Pancreas (tissue), 10 donors: ENCODE data around the gene COIL. TPM values are rescaled to one million over a fixed set of nuclear protein-coding genes. Genes with fewer than 3 reads are reported as not detected.

Source experiments
- ATAC-seq, 4 donors: fragments of 200-7000 bp; cut with Tn5 transposase; one replicate each; pipeline versions ENCODE4 v1.8.0 to v1.9.1; 2020; ENCODE audit warnings: mild to moderate bottlenecking in 4 of 4, moderate library complexity in 4 of 4
- DNase-seq, 6 donors: peaks; one replicate each; pipeline ENCODE4 v3.0.0-alpha.2; 2020
- FAIRE-seq: peaks from 2 replicates; lab custom pipeline; 2012; peaks lifted over from hg19 to GRCh38; lab: Jason Lieb, UNC
- H3K27ac ChIP-seq, 4 donors: fragments of 200-600 bp; sonication (generic); 1 replicate in 3 of 4; 2 replicates in 1 of 4; pipeline versions ENCODE4 v1.5.0 to v1.8.0; 2020
- H3K27me3 ChIP-seq, 4 donors: fragments of 200-600 bp; one replicate each; pipeline ENCODE4 v1.8.0; 2021
- H3K36me3 ChIP-seq, 3 donors: fragments of 200-600 bp; sonication (generic) in 1 of 3; one replicate each; pipeline versions ENCODE4 v1.5.0 to v1.8.0; 2020 to 2021
- H3K4me1 ChIP-seq, 3 donors: fragments of 200-600 bp; one replicate each; pipeline ENCODE4 v1.8.0; 2021
- H3K4me3 ChIP-seq, 4 donors: fragments of 200-600 bp; sonication (generic) in 2 of 4; one replicate each; pipeline versions ENCODE4 v1.5.0 to v1.8.0; 2020 to 2021
- H3K9me3 ChIP-seq, 4 donors: fragments of 200-600 bp; one replicate each; pipeline ENCODE4 v1.8.0; 2021
- CTCF ChIP-seq, 4 donors: fragments of 200-600 bp; sonication (generic) in 3 of 4; IDR thresholded peaks; one replicate each; pipeline versions ENCODE4 v1.5.0 to v1.8.0; 2021; ENCODE audit warnings: antibody characterized with exemption in 4 of 4
- WGBS, 2 donors: extraction: QIAGEN DNeasy Blood & Tissue Kit; methylation state at CpG; one replicate each; pipeline ENCODE4 v1.1.7; 2013; 5-methylcytosine and 5-hydroxymethylcytosine counted together
- intact Hi-C, 3 donors: fragments of 100-400 bp; cut with DNase I; formaldehyde crosslinking; loops; one replicate each; pipeline versions ENCODE4 v1.11.1 to v1.14.2; 2022
- polyA plus RNA-seq, 2 donors: library from polyadenylated mRNA; stranded (reverse); fragments of 200-250 nt; gene quantifications; one replicate each; pipeline ENCODE4 v1.2.3, GENCODE V29; 2013
- total RNA-seq, 6 donors: library from RNA; stranded (reverse); fragmentation: NEBNext Ultra II Directional in 4 of 6; extraction: Animal tissue kit (Norgen Biotek cat#: 25700) in 4 of 6; gene quantifications; one replicate each; pipeline versions ENCODE4 v1.2.1 to v1.2.4, GENCODE V29; 2021 to 2023
- donor health status: healthy with polysubstance abuse.
- donor health status: DM: no; HTN: no; CAD: no; lungs with moderate emphysema.
- donor health status: DM: no; HTN: no; CAD: no.
- donor health status: control.
- donor health status: control.
- donor health status: Bipolar disorder and iron deficiency.
- donor health status: DM: yes; HTN: yes; CAD: no.
- donor health status: DM: no; HTN: no; CAD: no.
- donor health status: DM: no; HTN: no; CAD: no.
- donor health status: DM: yes; HTN: yes; CAD: no.

Gene COIL
- total and polyA plus RNA-seq, 8 donors: 3.6 to 8.6 (median 6.3) TPM

GRCh38 chr17:56897646-56898424 lies 63.0 kb downstream of the COIL start:
- 93 to 95% methylated on average over 14 of the region's 14 CpGs for WGBS, 2 donors
- H3K9me3 ChIP-seq: no peaks in the 10 kb centered on the region
- no peak for ATAC-seq
- no peak overlapping the region for H3K4me3 ChIP-seq
- intact Hi-C loops: no loop called here
- no peak for FAIRE-seq
- no peak overlapping the region for H3K27ac ChIP-seq
- H3K36me3 ChIP-seq: peaks cover 4 to 59% (median 22%) of the 10 kb centered on the region in 3 donors
- H3K4me1 ChIP-seq: no peaks in the 10 kb centered on the region
- TF ChIP-seq CTCF (IDR thresholded peaks at IDR 0.05): no peak
- no peak for DNase-seq
- H3K27me3 ChIP-seq: no peaks in the 10 kb centered on the region

- intact Hi-C loops: no loop called here
- Histone ChIP-seq H3K9me3 (no peaks in the 10 kb centered on the region), H3K36me3 (peaks cover 4 to 57% (median 22%) of the 10 kb centered on the region in 3 donors), H3K27ac (no peak overlapping the region), H3K27me3 (no peaks in the 10 kb centered on the region), H3K4me3 (no peak overlapping the region), H3K4me1 (no peaks in the 10 kb centered on the region)
- 84 to 87% methylated on average over 4 of the region's 4 CpGs for WGBS, 2 donors
- TF ChIP-seq CTCF (IDR thresholded peaks at IDR 0.05): no peak
- DNase-seq: no peak
- ATAC-seq: peak in 3 of 4 donors; percentile 48 to 79 (median 75)
- FAIRE-seq: no peak
These were observed 63.9 kb downstream of the COIL start for GRCh38 chr17:56896968-56897359.

DNA sequence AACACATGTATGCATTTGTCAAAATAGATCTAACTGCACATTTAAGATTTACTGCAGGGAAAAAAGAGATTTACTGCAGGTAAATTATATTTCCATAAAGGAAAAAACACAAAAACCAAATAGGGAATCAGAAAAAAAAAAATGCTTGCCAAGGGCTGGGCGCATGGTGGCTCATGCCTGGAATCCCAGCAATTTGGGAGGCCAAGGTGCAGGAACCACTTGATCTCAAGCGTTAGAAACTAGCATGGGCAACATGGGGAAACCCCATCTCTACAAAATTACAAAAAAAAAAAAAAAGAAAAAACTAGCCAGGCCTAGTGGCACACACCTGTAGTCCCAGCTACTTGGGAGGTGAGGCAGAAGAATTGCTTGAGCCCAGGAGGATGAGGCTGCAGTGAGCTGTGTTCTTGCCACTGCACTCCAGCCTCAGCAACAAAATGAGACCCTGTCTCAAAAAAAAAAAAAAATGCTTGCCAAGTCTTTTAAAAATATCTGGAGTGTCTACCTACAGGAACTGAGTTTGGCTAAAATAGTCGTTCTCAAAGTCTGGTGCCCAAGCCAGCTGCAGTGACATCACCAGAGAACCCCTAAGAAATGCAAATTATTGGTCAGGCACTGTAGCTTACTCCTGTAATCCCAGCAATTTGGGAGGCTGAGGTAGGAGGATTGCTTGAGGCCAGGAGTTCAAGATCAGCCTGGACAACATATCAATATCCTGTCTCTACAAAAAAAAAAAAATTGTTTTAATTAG lies 64.5 kb downstream of the COIL start:
- 81% methylated on average over 3 of the region's 3 CpGs for WGBS, 2 donors
- Histone ChIP-seq H3K36me3 (peaks cover 4 to 57% (median 22%) of the 10 kb centered on the region in 3 donors), H3K27me3 (no peaks in the 10 kb centered on the region), H3K27ac (no peak overlapping the region), H3K4me3 (no peak overlapping the region), H3K9me3 (no peaks in the 10 kb centered on the region), H3K4me1 (no peaks in the 10 kb centered on the region)
- DNase-seq (no peak), ATAC-seq (no peak), FAIRE-seq (no peak)
- intact Hi-C loops: no loop called here
- TF ChIP-seq CTCF (IDR thresholded peaks at IDR 0.05): no peak

DNA sequence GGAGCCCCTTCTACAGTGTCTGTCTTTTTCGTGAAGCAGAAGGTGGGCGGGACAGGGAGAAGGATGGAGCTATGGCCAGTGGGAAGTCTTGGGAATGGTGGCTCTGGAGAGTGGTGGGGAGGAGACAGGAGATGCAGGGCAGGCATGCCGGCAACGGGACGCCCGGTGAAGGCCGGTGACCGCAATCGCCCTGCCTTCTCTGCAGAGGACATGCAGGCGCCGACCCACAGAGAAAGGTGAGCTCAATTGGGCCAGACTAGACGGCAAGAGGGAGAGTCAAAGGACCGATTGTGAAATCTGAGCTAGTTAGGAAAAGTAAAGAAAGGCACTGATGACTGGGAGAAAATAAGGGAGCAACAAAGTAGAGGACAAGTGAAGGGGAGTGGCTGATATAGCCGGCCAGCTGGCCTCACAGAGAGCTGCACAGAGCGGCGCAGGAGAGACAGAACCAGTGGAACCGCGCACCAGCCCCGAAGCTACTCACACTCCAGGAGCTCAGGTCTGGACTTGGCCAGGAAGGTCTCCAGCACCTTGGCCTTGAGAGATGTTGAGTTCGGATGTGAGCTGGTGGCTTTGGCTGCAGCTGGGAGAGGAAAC lies 65.9 kb downstream of the COIL start:
- Histone ChIP-seq H3K4me3 (no peak overlapping the region), H3K36me3 (peaks cover 4 to 56% (median 28%) of the 10 kb centered on the region in 3 donors), H3K27ac (no peak overlapping the region), H3K9me3 (no peaks in the 10 kb centered on the region), H3K27me3 (no peaks in the 10 kb centered on the region), H3K4me1 (no peaks in the 10 kb centered on the region)
- ATAC-seq (no peak), DNase-seq (no peak), FAIRE-seq (no peak)
- no peak for TF ChIP-seq CTCF (IDR thresholded peaks at IDR 0.05)
- WGBS, 2 donors: 91 to 95% methylated on average over 20 of the region's 20 CpGs
- intact Hi-C loops: no loop called here
